DMS79 treated with DMSO at 0.1 percent for 48 hours (cell line): ENCODE measurements around the gene KLF6.
"Not testable (repeated sequence)": the region's sequence is repeated elsewhere in the genome, so short reads cannot be mapped to it uniquely, and the experiment has no call there.

ENCODE experiments used
- DNase-seq: peaks from one replicate; lab custom pipeline; 2025; lab: John Stamatoyannopoulos, UW

The KLF6 gene

GRCh38 chr10:3756360-3756740 lies 28.7 kb downstream of the KLF6 start:
- DNase-seq, result no peak

- no peak for DNase-seq
Observed at GRCh38 chr10:3755440-3756359, 29.3 kb downstream of the KLF6 start.

GRCh38 chr10:3754727-3755439 lies 30.1 kb downstream of the KLF6 start:
- DNase-seq, result no peak

GRCh38 chr10:3750854-3751253 lies 34.2 kb downstream of the KLF6 start:
- DNase-seq, result no peak

- no peak for DNase-seq
Observed at GRCh38 chr10:3750006-3750816, 34.8 kb downstream of the KLF6 start.

GRCh38 chr10:3749600-3749999 lies 35.4 kb downstream of the KLF6 start:
- DNase-seq, result no peak

GRCh38 chr10:3749011-3749410 lies 36.0 kb downstream of the KLF6 start:
- DNase-seq, result no peak

GRCh38 chr10:3748484-3748883 lies 36.5 kb downstream of the KLF6 start:
- no peak for DNase-seq

GRCh38 chr10:3747984-3748383 lies 37.0 kb downstream of the KLF6 start:
- DNase-seq, result no peak

- DNase-seq, result no peak
Observed at GRCh38 chr10:3747248-3747960, 37.6 kb downstream of the KLF6 start.

- no peak for DNase-seq
Observed at GRCh38 chr10:3746634-3747033, 38.4 kb downstream of the KLF6 start.

GRCh38 chr10:3745521-3745920 lies 39.5 kb downstream of the KLF6 start:
- no peak for DNase-seq

GRCh38 chr10:3741688-3742461 lies 43.1 kb downstream of the KLF6 start:
- DNase-seq, result no peak

- DNase-seq, result no peak
Observed at GRCh38 chr10:3740157-3740871, 44.7 kb downstream of the KLF6 start.

- DNase-seq, result no peak
Observed at GRCh38 chr10:3738855-3739350, 46.1 kb downstream of the KLF6 start.

- no peak for DNase-seq
Observed at GRCh38 chr10:3737864-3738263, 47.1 kb downstream of the KLF6 start.

- DNase-seq, result no peak
Observed at GRCh38 chr10:3735175-3735574, 49.8 kb downstream of the KLF6 start.

GRCh38 chr10:3734111-3734510 lies 50.9 kb downstream of the KLF6 start:
- DNase-seq, result no peak

- not testable (repeated sequence) for DNase-seq
Observed at GRCh38 chr10:3732183-3732582, 52.8 kb downstream of the KLF6 start.

GRCh38 chr10:3729397-3729976 lies 55.5 kb downstream of the KLF6 start:
- DNase-seq, result no peak
